ENCODE data around the gene TRO. TPM values are rescaled to one million over a fixed set of nuclear protein-coding genes. Genes with fewer than 3 reads are reported as not detected.

The TRO gene
- total and polyA plus RNA-seq, 2 donors (not counting 3 experiments of a cell fraction or from before 2014, with no cell fraction given), result 21.9 to 34.7 TPM

- no peak for FAIRE-seq
Observed at GRCh38 chrX:54964766-54965497, 44.3 kb downstream of the TRO start.

GRCh38 chrX:54977387-54977786 is 56.8 kb downstream of the TRO start:
- CTCF ChIA-PET, result no interaction called here
- no peaks in the 10 kb centered on the region for H3K79me2 ChIP-seq (ENCODE audit: control insufficient read depth, insufficient read depth, low read length)

More at GRCh38 chrX:54964766-54965497, 44.3 kb downstream of the TRO start:
- intact Hi-C loops (cut with micrococcal nuclease), result no loop called here
- no peaks in the 10 kb centered on the region for H3K36me3 ChIP-seq (ENCODE audit: control insufficient read depth in 2 of 2, extremely low read depth in 1 of 2, insufficient read depth in 2 of 2, low read length in 2 of 2)
- H3K79me2 ChIP-seq (ENCODE audit: control insufficient read depth, insufficient read depth, low read length), result no peaks in the 10 kb centered on the region
- no peaks in the 10 kb centered on the region for H4K20me1 ChIP-seq (replicated peaks; ENCODE audit: control insufficient read depth, extremely low read depth, insufficient read depth, low read length)
- H3K4me3 ChIP-seq (replicated peaks in 1 of 3; ENCODE audit: insufficient read depth in 1 of 3, low read depth in 1 of 3, low read length in 3 of 3), result no peak overlapping the region
- H3K9ac ChIP-seq (replicated peaks; ENCODE audit: extremely low read depth, insufficient read depth, low read length), result no peak overlapping the region
- no peak overlapping the region for H3K4me2 ChIP-seq (ENCODE audit: insufficient read depth, low read length)
- no TSS peak for BruUV-seq (replicated peaks)
- no peak for DNase-seq (ENCODE audit: low read depth, low spot score)
- no peaks in the 10 kb centered on the region for H3K9me3 ChIP-seq (replicated peaks; ENCODE audit: control insufficient read depth, insufficient read depth, low read length)
- dilution Hi-C loops (cut with MboI; ENCODE audit: extremely low pct_ligation_motif_present, low sequenced_read_pairs), result no loop called here
- POLR2A ChIA-PET, result no interaction called here
- no peak overlapping the region for H3K27ac ChIP-seq (ENCODE audit: insufficient read depth, low read depth, low read length)
- TF ChIP-seq JUN (IDR thresholded peaks at IDR 0.05; ENCODE audit: borderline replicate concordance, insufficient read depth, insufficient read length, low read depth), result no peak
- TF ChIP-seq MAX (IDR thresholded peaks at IDR 0.05; ENCODE audit: insufficient read depth, insufficient read length), result no peak
- no peaks in the 10 kb centered on the region for H3K9me1 ChIP-seq (replicated peaks; ENCODE audit: control insufficient read depth, extremely low read depth, insufficient read depth, low read length)
- no peak overlapping the region for H2AFZ ChIP-seq (ENCODE audit: low read depth, low read length)
- H3K27me3 ChIP-seq (ENCODE audit: control insufficient read depth in 2 of 2, insufficient read depth in 2 of 2, low read length in 2 of 2), result no peaks in the 10 kb centered on the region
- H3K4me1 ChIP-seq (ENCODE audit: control insufficient read depth, extremely low read depth, insufficient read depth, low read length), result no peaks in the 10 kb centered on the region
- CTCF ChIA-PET, result no interaction called here

More at GRCh38 chrX:54977387-54977786, 56.8 kb downstream of the TRO start:
- no peak for TF ChIP-seq JUN (IDR thresholded peaks at IDR 0.05; ENCODE audit: borderline replicate concordance, insufficient read depth, insufficient read length, low read depth)
- no peak for TF ChIP-seq POLR2A (IDR thresholded peaks at IDR 0.05; ENCODE audit: low read depth, low read length)
- TF ChIP-seq EZH2 (IDR thresholded peaks at IDR 0.05; ENCODE audit: borderline replicate concordance, low read depth, low read length, severe bottlenecking), result no peak
- no peak for TF ChIP-seq CTCF (IDR thresholded peaks at IDR 0.05; ENCODE audit: extremely low read depth in 1 of 2, insufficient read depth in 1 of 2, low read depth in 1 of 2, low read length in 2 of 2)
- TF ChIP-seq FOS (IDR thresholded peaks at IDR 0.05; ENCODE audit: borderline replicate concordance, insufficient read depth, low read length), result no peak
- no peak for TF ChIP-seq POLR2AphosphoS5 (IDR thresholded peaks at IDR 0.05; ENCODE audit: insufficient read depth, low read depth, low read length)
- no peak for TF ChIP-seq MAX (IDR thresholded peaks at IDR 0.05; ENCODE audit: insufficient read depth, insufficient read length)
- no peak for TF ChIP-seq MYC (IDR thresholded peaks at IDR 0.05; ENCODE audit: low read depth, low read length)
- TF ChIP-seq GATA2 (IDR thresholded peaks at IDR 0.05; ENCODE audit: insufficient read depth, insufficient read length, low read depth, low read length), result no peak
- dilution Hi-C loops (cut with MboI; ENCODE audit: extremely low pct_ligation_motif_present, low sequenced_read_pairs) (no loop called here), intact Hi-C loops (cut with micrococcal nuclease) (no loop called here)
- Histone ChIP-seq H3K27ac (ENCODE audit: insufficient read depth, low read depth, low read length) (no peak overlapping the region), H3K4me2 (ENCODE audit: insufficient read depth, low read length) (no peak overlapping the region), H4K20me1 (replicated peaks; ENCODE audit: control insufficient read depth, extremely low read depth, insufficient read depth, low read length) (no peaks in the 10 kb centered on the region), H3K9me1 (replicated peaks; ENCODE audit: control insufficient read depth, extremely low read depth, insufficient read depth, low read length) (no peaks in the 10 kb centered on the region), H2AFZ (ENCODE audit: low read depth, low read length) (no peak overlapping the region), H3K9ac (replicated peaks; ENCODE audit: extremely low read depth, insufficient read depth, low read length) (no peak overlapping the region), H3K36me3 (ENCODE audit: control insufficient read depth in 2 of 2, extremely low read depth in 1 of 2, insufficient read depth in 2 of 2, low read length in 2 of 2) (no peaks in the 10 kb centered on the region), H3K9me3 (replicated peaks; ENCODE audit: control insufficient read depth, insufficient read depth, low read length) (no peaks in the 10 kb centered on the region), H3K4me3 (replicated peaks in 1 of 3; ENCODE audit: insufficient read depth in 1 of 3, low read depth in 1 of 3, low read length in 3 of 3) (no peak overlapping the region), H3K27me3 (ENCODE audit: control insufficient read depth in 2 of 2, insufficient read depth in 2 of 2, low read length in 2 of 2) (no peaks in the 10 kb centered on the region), H3K4me1 (ENCODE audit: control insufficient read depth, extremely low read depth, insufficient read depth, low read length) (no peaks in the 10 kb centered on the region)
- POLR2A ChIA-PET, result no interaction called here
- DNase-seq (ENCODE audit: low read depth, low spot score) (no peak), FAIRE-seq (no peak)
- BruUV-seq (replicated peaks), result no TSS peak
